GM18951 (cell line): ENCODE data around the gene C12orf76.
"Not testable (repeated sequence)": the region's sequence is repeated elsewhere in the genome, so short reads cannot be mapped to it uniquely, and the experiment has no call there.

Experiments
- POLR2A ChIP-seq: IDR thresholded peaks from 4 replicates; pipeline ENCODE4 v1.6.1; 2011; ENCODE audit warnings: mild to moderate bottlenecking; ENCODE audit not compliant: insufficient read length, insufficient read depth; ENCODE audit errors: extremely low read depth
- in situ Hi-C: fragments of 300-500 bp; cut with MboI; formaldehyde crosslinking; loops from one replicate; pipeline ENCODE4 v1.12.0; 2022; ENCODE audit warnings: low sequenced_read_pairs, mixed read lengths, inconsistent platforms; ENCODE audit not compliant: unreplicated experiment

Gene C12orf76

DNA sequence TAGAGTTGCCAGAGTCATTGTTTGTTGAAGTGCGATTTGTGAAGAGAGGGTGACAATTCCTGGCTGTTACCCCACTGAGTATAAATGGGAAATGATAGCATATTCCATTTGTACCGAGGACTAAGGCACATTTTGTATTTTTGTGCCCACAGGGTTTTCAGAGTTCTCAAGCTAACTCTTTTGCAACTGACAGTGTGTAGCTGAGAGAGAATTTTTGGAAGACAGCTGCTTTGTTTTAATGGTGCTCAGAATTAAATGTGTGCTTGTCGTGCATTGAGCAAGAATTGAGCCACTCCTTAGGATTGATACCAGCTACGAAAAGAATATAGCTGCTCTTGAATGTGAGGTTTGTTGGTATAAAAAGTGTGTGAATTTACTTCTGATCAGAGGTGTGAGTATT lies 27.4 kb downstream of the C12orf76 start:
- in situ Hi-C loops = no loop called here
- TF ChIP-seq POLR2A = no peak

DNA sequence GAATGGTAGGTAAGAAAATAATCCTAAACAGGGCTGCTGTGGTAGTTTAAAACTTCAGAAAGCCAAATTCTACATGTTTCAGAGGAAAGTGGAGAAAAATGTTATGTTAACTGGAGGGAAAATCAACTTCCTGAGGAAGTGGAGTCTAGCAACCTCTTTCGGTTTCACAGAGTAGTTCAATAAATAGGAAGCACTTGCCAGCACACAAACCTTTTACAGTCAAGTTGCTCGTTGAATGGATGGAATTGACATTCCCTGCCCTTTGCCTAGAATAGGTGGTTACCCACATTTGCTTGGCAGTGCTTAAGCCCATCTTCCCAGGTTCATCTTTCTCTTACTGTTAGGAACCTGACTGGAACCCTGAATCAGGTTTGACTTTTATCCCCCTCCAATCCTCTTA lies 33.2 kb downstream of the C12orf76 start:
- in situ Hi-C loops = no loop called here

DNA sequence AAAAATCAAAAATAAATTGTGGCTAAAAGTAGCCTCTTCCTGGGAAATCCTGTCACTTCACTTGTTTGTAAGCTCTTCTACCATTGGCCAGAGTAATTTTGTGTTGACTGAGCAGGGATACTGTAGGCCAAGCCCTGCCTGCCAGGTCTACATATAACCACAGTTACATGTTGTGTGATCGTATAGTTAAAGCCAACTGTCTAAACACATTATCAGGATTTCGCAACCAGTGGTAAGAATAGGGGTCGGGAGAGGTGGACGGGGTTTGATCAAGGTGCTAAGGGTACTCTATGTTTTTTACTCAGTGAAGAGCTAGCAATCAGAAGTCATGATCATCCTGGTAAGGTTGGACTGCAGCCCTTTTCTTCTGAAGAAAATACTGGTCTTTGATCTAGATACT lies 35.7 kb downstream of the C12orf76 start:
- no peak for TF ChIP-seq POLR2A
- in situ Hi-C loops = no loop called here

More for the DNA sequence above, 33.2 kb downstream of the C12orf76 start:
- no peak for TF ChIP-seq POLR2A

DNA sequence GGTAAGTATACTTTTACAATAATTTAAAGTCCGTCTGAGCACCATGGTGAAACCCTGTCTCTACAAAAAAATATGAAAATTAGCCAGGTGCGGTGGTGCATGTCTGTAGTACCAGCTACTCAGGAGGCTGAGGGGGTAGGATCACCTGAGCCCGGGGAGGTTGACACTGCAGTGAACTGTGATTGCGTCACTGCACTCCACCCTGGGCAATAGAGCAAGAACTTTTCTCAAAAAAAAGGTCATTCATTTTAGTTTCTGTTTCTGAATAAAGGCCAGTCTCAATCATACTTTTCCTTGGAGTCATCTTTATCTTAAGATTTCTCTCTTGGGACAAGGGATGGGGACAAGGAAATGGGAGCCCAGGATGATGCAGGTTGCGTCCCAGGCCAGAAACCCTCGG lies 36.2 kb downstream of the C12orf76 start:
- in situ Hi-C loops = no loop called here
- no peak for TF ChIP-seq POLR2A

DNA sequence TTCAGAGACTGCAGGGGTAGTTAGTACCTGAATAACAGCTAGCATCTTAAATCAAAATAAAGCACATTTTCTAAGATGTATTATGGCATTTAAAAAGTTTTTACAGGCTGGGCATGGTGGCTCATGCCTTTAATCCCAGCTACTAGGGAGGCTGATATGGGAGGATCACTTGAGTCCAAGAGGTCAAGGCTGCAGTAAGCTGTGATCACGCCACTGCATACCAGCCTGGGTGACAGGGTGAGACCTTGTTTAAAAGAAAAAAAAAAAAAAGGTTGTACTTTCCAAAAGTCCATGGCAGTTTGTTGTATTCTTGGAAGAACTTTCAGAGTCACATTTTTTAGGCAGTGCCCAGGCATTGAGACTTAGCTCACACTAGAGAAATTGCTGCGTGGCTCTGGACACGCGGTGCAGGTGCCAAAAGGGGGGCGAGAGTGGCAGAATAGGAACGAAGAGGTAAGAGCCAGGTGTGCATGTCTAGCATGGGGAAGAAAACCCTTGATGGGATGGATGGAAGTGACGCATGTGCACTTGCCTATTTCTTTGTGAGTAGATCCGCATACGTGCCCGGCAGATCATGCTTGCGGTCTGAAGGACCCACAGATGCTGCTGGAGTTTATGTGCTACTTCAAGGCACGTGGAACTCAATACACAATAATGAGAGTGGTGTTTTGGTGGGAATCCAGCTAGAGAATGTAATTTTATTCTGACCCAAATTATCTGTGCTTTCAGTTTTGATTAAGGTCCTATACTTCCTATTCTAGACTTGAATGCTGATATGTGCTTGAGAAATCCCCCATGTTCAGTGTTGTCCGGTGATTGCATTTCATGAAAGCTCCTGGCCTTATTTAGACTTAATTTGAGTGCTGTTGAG lies 37.2 kb downstream of the C12orf76 start:
- peak; percentile 51 for TF ChIP-seq POLR2A
- in situ Hi-C loops = no loop called here

DNA sequence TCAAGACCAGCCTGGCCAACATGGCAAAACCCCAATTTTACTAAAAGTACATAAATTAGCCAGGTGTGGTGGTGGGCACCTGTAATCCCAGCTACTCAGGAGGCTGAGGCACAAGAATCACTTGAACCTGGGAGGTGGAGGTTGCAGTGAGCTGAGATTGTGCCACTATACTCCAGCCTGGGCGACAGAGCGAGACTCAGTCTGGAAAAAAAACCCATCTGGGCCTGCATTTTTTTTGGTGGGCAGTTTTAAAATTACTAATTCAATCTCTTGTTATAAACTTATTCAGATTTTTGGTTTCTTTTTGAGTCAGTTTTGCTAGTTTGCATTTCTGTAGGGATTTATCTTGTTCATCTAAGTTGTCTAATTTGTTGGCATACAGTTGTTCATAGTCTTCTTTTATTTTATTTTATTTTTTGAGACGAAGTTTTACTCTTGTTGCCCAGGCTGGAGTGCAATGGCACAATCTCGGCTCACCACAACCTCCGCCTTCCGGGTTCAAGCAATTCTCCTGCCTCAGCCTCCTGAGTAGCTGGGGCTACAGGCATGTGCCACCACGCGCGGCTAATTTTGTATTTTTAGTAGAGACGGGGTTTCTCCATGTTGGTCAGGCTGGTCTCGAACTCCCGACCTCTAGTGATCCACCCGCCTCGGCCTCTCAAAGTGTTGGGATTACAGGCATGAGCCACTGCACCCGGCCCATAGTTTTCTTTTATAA lies 39.5 kb downstream of the C12orf76 start:
- in situ Hi-C loops = not testable (repeated sequence)

- in situ Hi-C loops = no loop called here
- no peak for TF ChIP-seq POLR2A
Observed at GRCh38 chr12:110007881-110008280, 40.4 kb downstream of the C12orf76 start.

DNA sequence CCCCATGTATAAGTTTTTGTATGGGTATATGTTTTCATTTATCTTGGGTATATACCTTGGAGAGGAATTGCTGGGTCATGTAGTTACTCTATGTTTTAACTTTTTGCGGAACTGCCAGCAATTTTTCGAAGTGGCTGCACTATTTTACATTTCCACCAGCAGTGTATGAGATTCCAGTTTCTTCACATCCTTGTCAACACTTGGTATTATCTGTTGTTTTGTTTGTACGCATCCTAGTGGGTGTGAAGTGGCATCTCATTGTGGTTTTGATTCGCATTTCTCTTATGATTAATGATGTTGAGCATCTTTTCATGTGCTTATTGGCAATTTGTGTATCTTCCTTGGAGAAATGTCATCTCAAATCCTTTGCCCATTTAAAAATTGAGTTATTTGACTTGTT lies 42.2 kb downstream of the C12orf76 start:
- no peak for TF ChIP-seq POLR2A
- in situ Hi-C loops = no loop called here

- in situ Hi-C loops = no loop called here
- TF ChIP-seq POLR2A = no peak
Observed at GRCh38 chr12:110005319-110005973, 42.9 kb downstream of the C12orf76 start.

- in situ Hi-C loops = no loop called here
- TF ChIP-seq POLR2A = no peak
Observed at GRCh38 chr12:110004598-110004997, 43.7 kb downstream of the C12orf76 start.

- TF ChIP-seq POLR2A = no peak
- in situ Hi-C loops = no loop called here
Observed at GRCh38 chr12:110002676-110003515, 45.4 kb downstream of the C12orf76 start.

- in situ Hi-C loops = no loop called here
- no peak for TF ChIP-seq POLR2A
Observed at GRCh38 chr12:110001596-110001995, 46.7 kb downstream of the C12orf76 start.
